GM12878 (cell line): Measurements from ENCODE around the gene KIF9. TPM values are rescaled to one million over a fixed set of nuclear protein-coding genes. Genes with fewer than 3 reads are reported as not detected.

Experiments used
- ATF7 ChIP-seq: fragments of 450-650 bp; IDR thresholded peaks from 2 replicates; pipeline ENCODE4 v1.6.1; 2016; ENCODE audit warnings: low read depth, mild to moderate bottlenecking
- BCL11A ChIP-seq: IDR thresholded peaks from 2 replicates; pipeline ENCODE4 v1.6.1; 2011; ENCODE audit warnings: low read depth, low read length
- CBFB ChIP-seq: IDR thresholded peaks from 2 replicates; pipeline ENCODE4 v1.6.1; 2016; ENCODE audit warnings: antibody characterized with exemption, low read depth
- EP300 ChIP-seq, 2 experiments: fragments of 150-350 bp in 1 of 2; IDR thresholded peaks; 2 replicates each; pipeline ENCODE4 v1.6.1; 2011 to 2012; ENCODE audit warnings: low read depth in 2 of 2, low read length in 2 of 2, borderline replicate concordance in 1 of 2, improper control_type of control experiment in 1 of 2, inconsistent platforms in 1 of 2; ENCODE audit not compliant: control insufficient read depth in 1 of 2
- HCFC1 ChIP-seq: fragments of 150-350 bp; IDR thresholded peaks from 2 replicates; pipeline ENCODE4 v1.6.1; 2014; ENCODE audit warnings: low read length
- IKZF1 ChIP-seq: fragments of 450-650 bp; conservative IDR thresholded peaks from 2 replicates; pipeline ENCODE4 v1.6.1; 2017; ENCODE audit warnings: antibody characterized with exemption, mild to moderate bottlenecking
- IKZF2 ChIP-seq, 2 experiments: fragments of 450-650 bp; IDR thresholded peaks; 2 replicates each; pipeline ENCODE4 v1.6.1; 2017; ENCODE audit warnings: mild to moderate bottlenecking in 2 of 2, moderate library complexity in 2 of 2
- IRF4 ChIP-seq: IDR thresholded peaks from 2 replicates; pipeline ENCODE4 v1.6.1; 2011; ENCODE audit warnings: low read depth, low read length
- JUNB ChIP-seq: IDR thresholded peaks from 2 replicates; pipeline ENCODE4 v1.6.1; 2016; ENCODE audit warnings: antibody characterized with exemption, mild to moderate bottlenecking
- KDM1A ChIP-seq: fragments of 200-600 bp; sonication (generic); IDR thresholded peaks from 2 replicates; pipeline ENCODE4 v1.6.1; 2016; ENCODE audit warnings: borderline replicate concordance
- MEF2A ChIP-seq: IDR thresholded peaks from 2 replicates; pipeline ENCODE4 v1.6.1; 2011; ENCODE audit warnings: low read depth, mild to moderate bottlenecking, low read length, moderate library complexity; ENCODE audit not compliant: insufficient read depth
- MTA2 ChIP-seq: fragments of 450-650 bp; IDR thresholded peaks from 2 replicates; pipeline ENCODE4 v1.6.1; 2016; ENCODE audit warnings: low read depth, mild to moderate bottlenecking, moderate library complexity
- MYC ChIP-seq: IDR thresholded peaks from 2 replicates; pipeline ENCODE4 v1.6.1; 2011; ENCODE audit warnings: mild to moderate bottlenecking, low read length, moderate library complexity, inconsistent platforms; ENCODE audit not compliant: insufficient read depth, insufficient replicate concordance, insufficient read length, severe bottlenecking
- RAD21 ChIP-seq: IDR thresholded peaks from 2 replicates; pipeline ENCODE4 v1.6.1; 2011; ENCODE audit warnings: mild to moderate bottlenecking, low read depth, low read length, moderate library complexity; ENCODE audit not compliant: insufficient read depth
- RELB ChIP-seq: fragments of 450-650 bp; IDR thresholded peaks from 2 replicates; pipeline ENCODE4 v1.6.1; 2017; ENCODE audit warnings: low read depth, mild to moderate bottlenecking, moderate library complexity
- RUNX3 ChIP-seq: IDR thresholded peaks from 2 replicates; pipeline ENCODE4 v1.6.1; 2012; ENCODE audit warnings: low read length, inconsistent platforms
- SMC3 ChIP-seq: IDR thresholded peaks from 2 replicates; pipeline ENCODE4 v1.6.1; 2011; ENCODE audit warnings: low read length, improper control_type of control experiment, borderline replicate concordance
- SPI1 ChIP-seq: IDR thresholded peaks from 2 replicates; pipeline ENCODE4 v1.6.1; 2011; ENCODE audit warnings: low read depth, mild to moderate bottlenecking, low read length, moderate library complexity, borderline replicate concordance; ENCODE audit not compliant: insufficient read depth
- TAF1 ChIP-seq: IDR thresholded peaks from 2 replicates; pipeline ENCODE4 v1.6.1; 2011; ENCODE audit warnings: mild to moderate bottlenecking, low read depth, low read length, borderline replicate concordance
- ZNF207 ChIP-seq: fragments of 450-650 bp; IDR thresholded peaks from 2 replicates; pipeline ENCODE4 v1.6.1; 2014; ENCODE audit warnings: antibody characterized with exemption, mild to moderate bottlenecking, borderline replicate concordance
- ZNF687 ChIP-seq: fragments of 450-650 bp; IDR thresholded peaks from 2 replicates; pipeline ENCODE4 v1.6.1; 2017; ENCODE audit warnings: mild to moderate bottlenecking, moderate library complexity
- polyA plus RNA-seq, 11 experiments: library from polyadenylated mRNA; depleted of rRNA in 4 of 11; unstranded in 6 of 11; stranded (reverse) in 5 of 11; fragments of >200 nt; fragmentation: Nextera tagmentation in 4 of 11; fragmentation: Illumina TruSeq in 1 of 11; extraction: Ambion mirVana in 4 of 11; extraction: Trizol in 1 of 11; gene quantifications; 1 replicate in 1 of 11; 2 replicates in 10 of 11; pipeline versions ENCODE4 v1.2.1 to v1.2.3, GENCODE V29; 2011 to 2016; ENCODE audit warnings: inconsistent platforms in 2 of 11, missing spikeins in 2 of 11, low read depth in 1 of 11
- total RNA-seq, 4 experiments: library from RNA; depleted of rRNA in 3 of 4; stranded (reverse); fragments of >200 nt in 3 of 4; fragmentation: Illumina TruSeq in 1 of 4; extraction: Trizol in 1 of 4; gene quantifications; 2 replicates each; pipeline versions ENCODE4 v1.2.1 to v1.2.3, GENCODE V29; 2013 to 2021
- TF ChIP-seq, protein P1 (sequence below): fragments of 450-650 bp; IDR thresholded peaks from 2 replicates; pipeline ENCODE4 v1.6.1; 2016; ENCODE audit warnings: mild to moderate bottlenecking

The KIF9 gene
- total and polyA plus RNA-seq, 10 of the 15 experiments (the other 5 are each of a cell fraction or from before 2014, with no cell fraction given), result 3.0 to 10.2 (median 5.9) TPM

DNA sequence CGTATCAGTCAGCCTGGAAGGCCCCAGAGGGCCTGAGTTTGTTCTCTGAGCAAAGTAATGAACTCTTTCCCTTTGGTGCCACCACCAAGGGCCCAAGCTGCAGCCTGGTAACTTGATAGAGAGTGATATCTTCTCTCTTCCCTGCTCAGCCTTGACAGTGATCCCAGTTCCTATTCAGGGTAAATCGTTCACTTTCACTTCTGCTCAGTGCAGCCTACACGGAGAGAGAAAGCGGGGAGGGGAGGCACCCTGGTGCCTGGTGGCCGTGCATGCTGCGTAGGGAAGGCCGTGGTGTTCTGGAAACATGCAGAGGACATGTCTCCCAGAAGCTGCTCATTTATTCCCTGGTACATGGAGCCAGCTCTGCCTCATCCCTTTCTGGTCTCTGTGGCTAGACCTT is 54.9 kb downstream of the KIF9 start (continued):
- TF ChIP-seq ZNF687 (peak; percentile 48; the same call in 1 of the 2 replicates), SMC3 (0 out of 2 replicates have a peak, but pooled peaks have one; percentile 17), MTA2 (peak; percentile 54; the same call in 1 of the 2 replicates), KDM1A (no peak), EP300 (IDR thresholded peaks at IDR 0.05; ENCODE audit: borderline replicate concordance in 1 of 2, control insufficient read depth in 1 of 2, low read depth in 2 of 2, low read length in 2 of 2) (peak in 1 of 2 experiments; percentile 67; a peak in 2 of 4 replicates), IKZF1 (peak; percentile 91), MEF2A (peak; percentile 61; the same call in 1 of the 2 replicates), CBFB (0 out of 2 replicates have a peak, but pooled peaks have one; percentile 27), IKZF2 (IDR thresholded peaks at IDR 0.05) (peak; percentile 88 to 92), IRF4 (peak; percentile 88), BCL11A (peak; percentile 54; the same call in 1 of the 2 replicates), RUNX3 (peak; percentile 40; the same call in 1 of the 2 replicates), TAF1 (0 out of 2 replicates have a peak, but pooled peaks have one; percentile 11), MYC (no peak), ATF7 (peak; percentile 38; the same call in 1 of the 2 replicates), RAD21 (peak; percentile 22; the same call in 1 of the 2 replicates), JUNB (peak; percentile 16; the same call in 1 of the 2 replicates), RELB (peak; percentile 69), ZNF207 (no peak), HCFC1 (no peak), SPI1 (peak; percentile 97)
- TF ChIP-seq, protein P1, sequence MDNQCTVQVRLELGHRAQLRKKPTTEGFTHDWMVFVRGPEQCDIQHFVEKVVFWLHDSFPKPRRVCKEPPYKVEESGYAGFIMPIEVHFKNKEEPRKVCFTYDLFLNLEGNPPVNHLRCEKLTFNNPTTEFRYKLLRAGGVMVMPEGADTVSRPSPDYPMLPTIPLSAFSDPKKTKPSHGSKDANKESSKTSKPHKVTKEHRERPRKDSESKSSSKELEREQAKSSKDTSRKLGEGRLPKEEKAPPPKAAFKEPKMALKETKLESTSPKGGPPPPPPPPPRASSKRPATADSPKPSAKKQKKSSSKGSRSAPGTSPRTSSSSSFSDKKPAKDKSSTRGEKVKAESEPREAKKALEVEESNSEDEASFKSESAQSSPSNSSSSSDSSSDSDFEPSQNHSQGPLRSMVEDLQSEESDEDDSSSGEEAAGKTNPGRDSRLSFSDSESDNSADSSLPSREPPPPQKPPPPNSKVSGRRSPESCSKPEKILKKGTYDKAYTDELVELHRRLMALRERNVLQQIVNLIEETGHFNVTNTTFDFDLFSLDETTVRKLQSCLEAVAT, result 0 out of 2 replicates have a peak, but pooled peaks have one; percentile 37
